ENCODE measurements around the gene FGD5.

FGD5 gene, protein sequence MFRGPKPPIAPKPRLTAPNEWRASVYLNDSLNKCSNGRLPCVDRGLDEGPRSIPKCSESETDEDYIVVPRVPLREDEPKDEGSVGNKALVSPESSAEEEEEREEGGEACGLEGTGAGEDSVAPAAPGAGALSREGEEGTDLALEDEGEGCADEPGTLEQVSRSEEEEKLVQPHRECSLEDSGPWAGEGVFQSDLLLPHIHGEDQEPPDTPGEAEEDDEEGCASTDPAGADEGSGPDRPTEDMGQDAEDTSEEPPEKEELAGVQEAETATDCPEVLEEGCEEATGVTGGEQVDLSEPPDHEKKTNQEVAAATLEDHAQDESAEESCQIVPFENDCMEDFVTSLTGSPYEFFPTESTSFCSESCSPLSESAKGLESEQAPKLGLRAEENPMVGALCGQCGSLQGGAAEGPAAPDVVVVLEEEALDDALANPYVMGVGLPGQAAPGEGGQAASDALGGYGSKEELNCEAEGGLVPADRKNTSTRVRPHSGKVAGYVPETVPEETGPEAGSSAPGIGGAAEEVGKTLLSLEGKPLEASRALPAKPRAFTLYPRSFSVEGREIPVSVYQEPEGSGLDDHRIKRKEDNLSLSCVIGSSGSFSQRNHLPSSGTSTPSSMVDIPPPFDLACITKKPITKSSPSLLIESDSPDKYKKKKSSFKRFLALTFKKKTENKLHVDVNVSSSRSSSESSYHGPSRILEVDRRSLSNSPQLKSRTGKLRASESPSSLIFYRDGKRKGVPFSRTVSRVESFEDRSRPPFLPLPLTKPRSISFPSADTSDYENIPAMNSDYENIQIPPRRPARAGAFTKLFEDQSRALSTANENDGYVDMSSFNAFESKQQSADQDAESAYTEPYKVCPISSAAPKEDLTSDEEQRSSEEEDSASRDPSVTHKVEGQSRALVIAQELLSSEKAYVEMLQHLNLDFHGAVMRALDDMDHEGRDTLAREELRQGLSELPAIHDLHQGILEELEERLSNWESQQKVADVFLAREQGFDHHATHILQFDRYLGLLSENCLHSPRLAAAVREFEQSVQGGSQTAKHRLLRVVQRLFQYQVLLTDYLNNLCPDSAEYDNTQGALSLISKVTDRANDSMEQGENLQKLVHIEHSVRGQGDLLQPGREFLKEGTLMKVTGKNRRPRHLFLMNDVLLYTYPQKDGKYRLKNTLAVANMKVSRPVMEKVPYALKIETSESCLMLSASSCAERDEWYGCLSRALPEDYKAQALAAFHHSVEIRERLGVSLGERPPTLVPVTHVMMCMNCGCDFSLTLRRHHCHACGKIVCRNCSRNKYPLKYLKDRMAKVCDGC (N-terminal part only)

DNA sequence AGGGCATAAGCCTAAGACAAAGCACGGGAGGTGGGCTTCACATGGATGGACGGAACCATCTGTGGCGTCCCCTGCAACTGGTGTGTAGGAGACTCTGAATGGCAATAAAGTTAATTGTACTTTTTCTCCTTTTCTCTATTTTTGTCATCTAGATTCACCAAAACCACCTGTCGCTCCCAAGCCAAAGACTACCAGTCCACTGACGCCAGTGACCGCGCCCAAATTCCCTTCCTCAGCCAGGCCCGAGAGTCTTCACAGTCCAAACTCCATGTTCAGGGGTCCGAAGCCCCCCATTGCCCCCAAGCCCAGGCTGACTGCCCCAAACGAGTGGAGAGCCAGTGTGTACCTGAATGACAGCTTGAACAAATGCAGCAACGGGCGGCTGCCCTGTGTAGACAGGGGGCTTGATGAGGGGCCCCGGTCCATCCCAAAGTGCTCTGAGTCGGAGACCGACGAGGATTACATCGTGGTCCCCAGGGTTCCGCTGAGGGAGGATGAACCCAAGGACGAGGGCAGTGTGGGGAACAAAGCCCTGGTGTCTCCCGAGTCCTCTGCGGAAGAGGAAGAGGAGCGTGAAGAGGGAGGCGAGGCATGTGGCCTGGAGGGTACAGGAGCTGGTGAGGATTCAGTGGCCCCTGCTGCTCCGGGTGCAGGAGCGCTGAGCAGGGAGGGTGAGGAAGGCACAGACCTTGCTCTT, at the start of gene FGD5:
FGD5 (plus strand) TSS at position 159 of the 697 bp plus-strand sequence; CDS start at position 269, 110 bp downstream.
- no peak for DNase-seq (ENCODE audit: extremely low spot score)
- ChIA-PET CTCF (no interaction called here), POLR2A (no interaction called here)
- TF ChIP-seq, protein P1, sequence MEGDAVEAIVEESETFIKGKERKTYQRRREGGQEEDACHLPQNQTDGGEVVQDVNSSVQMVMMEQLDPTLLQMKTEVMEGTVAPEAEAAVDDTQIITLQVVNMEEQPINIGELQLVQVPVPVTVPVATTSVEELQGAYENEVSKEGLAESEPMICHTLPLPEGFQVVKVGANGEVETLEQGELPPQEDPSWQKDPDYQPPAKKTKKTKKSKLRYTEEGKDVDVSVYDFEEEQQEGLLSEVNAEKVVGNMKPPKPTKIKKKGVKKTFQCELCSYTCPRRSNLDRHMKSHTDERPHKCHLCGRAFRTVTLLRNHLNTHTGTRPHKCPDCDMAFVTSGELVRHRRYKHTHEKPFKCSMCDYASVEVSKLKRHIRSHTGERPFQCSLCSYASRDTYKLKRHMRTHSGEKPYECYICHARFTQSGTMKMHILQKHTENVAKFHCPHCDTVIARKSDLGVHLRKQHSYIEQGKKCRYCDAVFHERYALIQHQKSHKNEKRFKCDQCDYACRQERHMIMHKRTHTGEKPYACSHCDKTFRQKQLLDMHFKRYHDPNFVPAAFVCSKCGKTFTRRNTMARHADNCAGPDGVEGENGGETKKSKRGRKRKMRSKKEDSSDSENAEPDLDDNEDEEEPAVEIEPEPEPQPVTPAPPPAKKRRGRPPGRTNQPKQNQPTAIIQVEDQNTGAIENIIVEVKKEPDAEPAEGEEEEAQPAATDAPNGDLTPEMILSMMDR (IDR thresholded peaks at IDR 0.05; ENCODE audit: control extremely low read depth, extremely low read depth, low read depth, missing control alignments) = no peak

DNA sequence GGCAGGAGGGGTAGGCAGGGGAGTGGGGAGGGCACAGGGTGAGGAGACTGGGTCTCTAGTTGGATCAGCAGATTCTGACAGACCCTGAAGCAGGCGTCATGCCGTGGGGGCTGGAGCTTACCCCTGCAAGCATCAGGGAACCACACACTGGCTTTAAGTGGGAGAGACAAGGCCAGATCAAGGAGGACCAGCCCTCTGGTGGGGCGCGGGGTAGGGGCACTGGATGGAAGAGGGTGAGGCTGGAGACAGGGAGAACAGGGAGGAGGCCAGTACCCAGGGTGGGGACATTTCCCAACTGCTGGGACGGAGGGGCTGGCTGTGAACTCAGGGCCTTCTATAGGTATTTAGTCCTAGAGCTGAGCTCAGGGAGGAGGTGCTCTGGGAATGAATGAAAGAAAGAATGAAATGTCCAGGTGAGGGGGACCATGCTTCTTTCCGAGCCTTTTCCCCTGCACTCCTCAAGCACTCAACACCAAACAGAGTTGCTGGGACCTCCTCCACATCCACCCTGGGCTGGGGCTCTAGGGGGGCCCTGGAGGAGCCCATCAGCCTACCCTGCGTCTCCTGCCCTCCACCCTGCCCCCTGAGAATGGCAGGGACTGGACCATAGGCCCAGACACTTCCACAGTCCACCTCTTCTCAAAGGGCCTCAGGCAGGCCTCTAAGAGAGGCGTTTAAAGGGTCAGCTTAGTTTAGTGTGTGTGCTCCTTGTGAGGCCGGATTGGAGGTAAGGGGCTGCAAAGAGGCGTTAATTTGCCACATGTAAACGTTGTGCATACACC, 49.0 kb upstream of the FGD5 start:
- TF ChIP-seq, protein P1 (IDR thresholded peaks at IDR 0.05; ENCODE audit: control extremely low read depth, extremely low read depth, low read depth, missing control alignments) = no peak
- ChIA-PET POLR2A (no interaction called here), CTCF (interaction anchor here (1.2 to 12.7 kb wide), 2 partner anchors 12 to 96 kb away, joined by 3 to 73 read pairs; no protein-coding TSS in a partner anchor)
- peak; percentile 10 for DNase-seq (ENCODE audit: extremely low spot score)

DNA sequence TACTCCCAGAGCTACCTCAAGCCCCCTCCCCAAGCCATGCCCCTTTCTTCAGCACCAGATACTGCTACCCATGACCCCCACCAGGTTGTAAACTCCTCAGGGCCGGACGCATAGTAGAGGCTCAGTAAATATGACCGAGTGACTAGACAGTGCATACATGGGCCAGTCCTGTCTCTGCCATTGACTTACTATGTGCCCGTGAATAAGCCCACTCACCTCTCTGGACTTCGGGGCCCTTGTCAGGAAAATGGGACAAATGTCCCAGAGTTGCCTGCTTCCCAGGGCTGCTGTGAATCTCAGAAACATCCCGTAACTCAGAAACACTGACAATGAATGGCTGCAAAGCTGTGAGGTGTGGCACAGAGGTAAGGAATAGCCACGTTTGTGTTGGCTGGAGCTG, 48.2 kb upstream of the FGD5 start:
- DNase-seq (ENCODE audit: extremely low spot score) = no peak
- ChIA-PET POLR2A (no interaction called here), CTCF (interaction anchor here (12.7 kb wide), 1 partner anchor 11 kb away, joined by 73 read pairs; no protein-coding TSS in a partner anchor)
- TF ChIP-seq, protein P1 (IDR thresholded peaks at IDR 0.05; ENCODE audit: control extremely low read depth, extremely low read depth, low read depth, missing control alignments) = no peak

DNA sequence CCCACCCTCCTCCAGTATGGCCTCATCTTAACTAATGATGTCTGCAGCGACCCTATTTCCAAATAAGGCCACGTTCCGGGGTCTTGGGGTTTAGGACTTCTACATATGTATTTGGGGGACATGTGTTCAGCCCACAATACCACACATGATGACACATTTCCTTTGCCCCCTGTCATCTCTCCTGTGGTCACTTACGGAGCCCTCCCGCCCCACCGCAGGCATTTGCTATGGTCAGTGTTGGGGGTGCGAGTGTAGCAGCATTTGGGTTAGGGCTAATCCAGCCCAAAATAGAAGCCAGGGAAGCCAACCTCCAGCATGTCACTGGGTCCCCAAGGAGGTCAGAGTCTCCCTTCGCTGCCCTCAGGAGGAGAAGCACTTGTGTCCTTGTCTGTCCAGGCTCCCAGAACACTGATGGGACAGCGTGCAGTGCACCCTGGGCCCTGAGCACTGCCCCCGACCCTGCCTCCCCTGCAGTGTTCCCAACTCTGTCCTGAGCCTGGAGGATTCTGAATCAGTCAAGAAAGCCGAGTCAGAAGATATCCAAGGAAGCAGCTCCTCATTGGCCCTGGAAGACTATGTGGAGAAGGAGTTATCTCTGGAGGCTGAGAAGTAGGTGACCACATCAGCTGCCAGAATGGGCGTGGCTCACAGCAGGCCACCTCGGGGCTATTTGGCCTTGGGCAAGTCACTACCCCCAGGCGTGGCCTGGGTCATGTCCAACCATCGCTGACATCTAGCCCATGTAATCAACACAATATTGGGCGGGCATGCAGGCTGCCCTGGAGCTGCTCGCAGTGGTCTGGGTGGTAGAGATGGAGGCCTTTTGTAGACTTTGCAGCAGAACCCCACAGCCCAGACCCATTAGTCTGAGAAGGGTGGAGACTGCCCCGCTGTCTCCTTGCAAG, 46.9 kb upstream of the FGD5 start:
- DNase-seq (ENCODE audit: extremely low spot score) = peak; percentile 12
- POLR2A ChIA-PET = no interaction called here
- CTCF ChIA-PET = interaction anchor here (1.2 to 12.7 kb wide), 4 partner anchors 10 to 95 kb away, joined by 3 to 233 read pairs (median 38); partner anchors contain the start of gene C3orf20
- TF ChIP-seq, protein P1 (IDR thresholded peaks at IDR 0.05; ENCODE audit: control extremely low read depth, extremely low read depth, low read depth, missing control alignments) = no peak
